ENCODE results near the gene SHISA9. TPM values are rescaled to one million over a fixed set of nuclear protein-coding genes. Genes with fewer than 3 reads are reported as not detected.

Gene SHISA9
- total and polyA plus RNA-seq, 2 of the 4 experiments (the other 2 are of a cell fraction), result under 0.01 TPM; not detected in 1

- no TSS peak for BruUV-seq (replicated peaks)
- POLR2A ChIA-PET (ENCODE audit: unreplicated experiment), result no interaction called here
Measured at GRCh38 chr16:13105427-13105826, 204.0 kb downstream of the SHISA9 start.

More at GRCh38 chr16:13105427-13105826, 204.0 kb downstream of the SHISA9 start:
- Histone ChIP-seq H3K23ac (ENCODE audit: low read depth, low read length) (no peak overlapping the region), H2BK20ac (ENCODE audit: low read depth, low read length) (no peak overlapping the region), H3K27ac (ENCODE audit: insufficient read depth, low read length) (no peak overlapping the region), H3K27me3 (ENCODE audit: control insufficient read depth, insufficient read depth, low read length) (no peaks in the 10 kb centered on the region), H3K4me2 (ENCODE audit: low read depth, low read length) (no peak overlapping the region), H2AK5ac (ENCODE audit: low read depth, low read length) (no peak overlapping the region), H3K9ac (ENCODE audit: low read depth, low read length) (no peak overlapping the region), H3K9me3 (ENCODE audit: control insufficient read depth, insufficient read depth, low read length) (peaks cover 26% of the 10 kb centered on the region), H3K4me3 (ENCODE audit: insufficient read depth, low read depth, low read length) (no peak overlapping the region), H2AFZ (replicated peaks; ENCODE audit: low read length, poor library complexity) (no peak overlapping the region), H3K4me1 (ENCODE audit: control insufficient read depth, insufficient read depth, low read length) (no peaks in the 10 kb centered on the region), H2AK9ac (replicated peaks; ENCODE audit: low read depth, low read length, poor library complexity) (no peak overlapping the region), H3K18ac (ENCODE audit: low read depth, low read length) (no peak overlapping the region), H3K14ac (replicated peaks; ENCODE audit: low read depth, low read length) (no peak overlapping the region), H2BK120ac (ENCODE audit: low read depth, low read length) (no peak overlapping the region), H3K56ac (ENCODE audit: extremely low read depth, insufficient read depth, low read length) (no peak overlapping the region), H4K20me1 (ENCODE audit: insufficient read depth, low read length) (no peaks in the 10 kb centered on the region), H3K4ac (ENCODE audit: low read depth, low read length) (no peak overlapping the region), H4K91ac (ENCODE audit: insufficient read depth, low read depth, low read length) (no peak overlapping the region), H2BK5ac (ENCODE audit: low read depth, low read length, poor library complexity, severe bottlenecking) (no peak overlapping the region), H2BK15ac (ENCODE audit: low read depth, low read length) (no peak overlapping the region), H3K79me1 (ENCODE audit: low read depth in 1 of 2, low read length in 2 of 2) (no peaks in the 10 kb centered on the region), H4K8ac (ENCODE audit: low read depth in 2 of 2, low read length in 2 of 2) (no peak overlapping the region), H4K5ac (ENCODE audit: low read depth, low read length) (no peak overlapping the region), H3K36me3 (ENCODE audit: control insufficient read depth, insufficient read depth, low read length) (no peaks in the 10 kb centered on the region), H3K9me1 (ENCODE audit: insufficient read depth, low read length) (no peaks in the 10 kb centered on the region)
- 40% methylated on average over 1 of the region's 5 CpGs; no CpG with 5 or more reads in 1 of the 2 experiments for WGBS, 2 experiments (ENCODE audit: extremely low coverage in 2 of 2, insufficient read length in 1 of 2)
- in situ Hi-C loops (cut with MboI; ENCODE audit: low sequenced_read_pairs), result no loop called here
- intact Hi-C loops (cut with micrococcal nuclease), result no loop called here
- ATAC-seq (ENCODE audit: low read depth) (no peak), DNase-seq (no peak)
- CTCF ChIA-PET, result no interaction called here
- TF ChIP-seq SMC3 (IDR thresholded peaks at IDR 0.05; ENCODE audit: low read depth, low read length) (no peak), RFX5 (IDR thresholded peaks at IDR 0.05; ENCODE audit: low read depth, low read length) (no peak), CEBPB (IDR thresholded peaks at IDR 0.05; ENCODE audit: low read depth, low read length) (no peak), RCOR1 (IDR thresholded peaks at IDR 0.05; ENCODE audit: insufficient replicate concordance, low read length) (no peak), NFE2L2 (IDR thresholded peaks at IDR 0.05; ENCODE audit: low read depth, low read length) (no peak), CTCF (conservative IDR thresholded peaks at IDR 0.05; ENCODE audit: low read depth, low read length) (no peak), MAZ (IDR thresholded peaks at IDR 0.05; ENCODE audit: borderline replicate concordance, low read depth, low read length) (no peak), POLR2A (IDR thresholded peaks at IDR 0.05; ENCODE audit: low read depth, low read length) (no peak)
- dilution Hi-C loops (cut with HindIII; ENCODE audit: low sequenced_read_pairs, unreplicated experiment), result no loop called here
